Astrocyte of the spinal cord (primary cell): ENCODE measurements around the gene ENO1.

Source experiments
- DNase-seq: peaks from one replicate; pipeline ENCODE4 v3.0.0; 2011; ENCODE audit warnings: low read depth, low spot score
- H3K4me3 ChIP-seq: 2 replicates; pipeline ENCODE4 v1.5.1; 2011; ENCODE audit warnings: low read depth, mild to moderate bottlenecking, low read length, moderate library complexity
- in situ Hi-C: cut with HindIII; loops from 2 replicates; pipeline ENCODE4 v1.10.0; 2017; ENCODE audit warnings: low sequenced_read_pairs
- TF ChIP-seq, protein P1 (sequence below): IDR thresholded peaks from 2 replicates; pipeline ENCODE4 v1.5.1; 2012; ENCODE audit warnings: low read depth, mild to moderate bottlenecking, low read length, inconsistent platforms

ENO1 gene

DNA sequence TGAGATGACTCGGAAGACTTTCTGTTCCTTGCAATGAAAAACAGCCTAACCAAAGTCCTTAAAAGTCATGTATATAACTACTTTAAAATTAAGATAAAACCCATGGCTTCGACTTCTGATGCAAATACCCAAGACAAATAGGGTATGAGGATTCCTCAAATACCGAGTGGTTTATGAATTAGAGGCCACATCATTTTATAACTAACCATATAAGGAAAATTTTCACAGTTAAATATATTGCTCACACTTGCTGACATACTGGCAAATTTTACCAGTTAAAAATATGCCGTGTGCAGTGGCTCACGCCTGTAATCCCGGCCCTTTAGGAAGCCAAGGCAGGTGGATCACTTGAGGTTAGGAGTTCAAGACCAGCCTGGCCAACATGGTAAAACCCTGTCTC is 66.4 kb downstream of the ENO1 start:
- no peak overlapping the region for H3K4me3 ChIP-seq
- in situ Hi-C loops, result no loop called here
- TF ChIP-seq, protein P1, sequence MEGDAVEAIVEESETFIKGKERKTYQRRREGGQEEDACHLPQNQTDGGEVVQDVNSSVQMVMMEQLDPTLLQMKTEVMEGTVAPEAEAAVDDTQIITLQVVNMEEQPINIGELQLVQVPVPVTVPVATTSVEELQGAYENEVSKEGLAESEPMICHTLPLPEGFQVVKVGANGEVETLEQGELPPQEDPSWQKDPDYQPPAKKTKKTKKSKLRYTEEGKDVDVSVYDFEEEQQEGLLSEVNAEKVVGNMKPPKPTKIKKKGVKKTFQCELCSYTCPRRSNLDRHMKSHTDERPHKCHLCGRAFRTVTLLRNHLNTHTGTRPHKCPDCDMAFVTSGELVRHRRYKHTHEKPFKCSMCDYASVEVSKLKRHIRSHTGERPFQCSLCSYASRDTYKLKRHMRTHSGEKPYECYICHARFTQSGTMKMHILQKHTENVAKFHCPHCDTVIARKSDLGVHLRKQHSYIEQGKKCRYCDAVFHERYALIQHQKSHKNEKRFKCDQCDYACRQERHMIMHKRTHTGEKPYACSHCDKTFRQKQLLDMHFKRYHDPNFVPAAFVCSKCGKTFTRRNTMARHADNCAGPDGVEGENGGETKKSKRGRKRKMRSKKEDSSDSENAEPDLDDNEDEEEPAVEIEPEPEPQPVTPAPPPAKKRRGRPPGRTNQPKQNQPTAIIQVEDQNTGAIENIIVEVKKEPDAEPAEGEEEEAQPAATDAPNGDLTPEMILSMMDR, result no peak
- no peak for DNase-seq
